Fibroblast of mammary gland (primary cell): ENCODE measurements around the gene CDK2AP2.

ENCODE experiments used
- DNase-seq: peaks from one replicate; pipeline ENCODE4 v3.0.0-alpha.2; 2010; ENCODE audit warnings: low read depth
- H3K4me3 ChIP-seq: 2 replicates; pipeline ENCODE4 v1.5.1; 2011; ENCODE audit warnings: low read depth, mild to moderate bottlenecking, low read length, moderate library complexity; ENCODE audit not compliant: control insufficient read depth
- CTCF ChIP-seq: conservative IDR thresholded peaks from 2 replicates; pipeline ENCODE4 v1.5.1; 2011; ENCODE audit warnings: low read depth, low read length, inconsistent platforms; ENCODE audit not compliant: control insufficient read depth, insufficient read depth

The CDK2AP2 gene

GRCh38 chr11:67543585-67543984, 35.6 kb upstream of the CDK2AP2 start:
- TF ChIP-seq CTCF: no peak
- H3K4me3 ChIP-seq: no peak overlapping the region
- no peak for DNase-seq

- no peak for TF ChIP-seq CTCF
- DNase-seq: no peak
These were observed 35.0 kb upstream of the CDK2AP2 start for GRCh38 chr11:67542971-67543370.

GRCh38 chr11:67542169-67542568, 34.2 kb upstream of the CDK2AP2 start:
- DNase-seq: no peak
- TF ChIP-seq CTCF: no peak

More at GRCh38 chr11:67542971-67543370, 35.0 kb upstream of the CDK2AP2 start:
- no peak overlapping the region for H3K4me3 ChIP-seq

GRCh38 chr11:67541198-67541597, 33.2 kb upstream of the CDK2AP2 start:
- H3K4me3 ChIP-seq: no peak overlapping the region
- no peak for DNase-seq
- TF ChIP-seq CTCF: no peak

More at GRCh38 chr11:67542169-67542568, 34.2 kb upstream of the CDK2AP2 start:
- no peak overlapping the region for H3K4me3 ChIP-seq

GRCh38 chr11:67539550-67539949, 31.6 kb upstream of the CDK2AP2 start:
- DNase-seq: no peak
- H3K4me3 ChIP-seq: no peak overlapping the region
- TF ChIP-seq CTCF: no peak

GRCh38 chr11:67538823-67539505, 31.0 kb upstream of the CDK2AP2 start:
- TF ChIP-seq CTCF: no peak
- DNase-seq: no peak
- no peak overlapping the region for H3K4me3 ChIP-seq
